DLD1 (cell line): ENCODE data around the gene SPEN.

ENCODE experiments used
- in situ Hi-C: cut with HindIII; loops from 2 replicates; pipeline ENCODE4 v1.10.0; 2017; ENCODE audit warnings: low sequenced_read_pairs

SPEN gene

GRCh38 chr1:15935056-15935950, 87.8 kb downstream of the SPEN start:
- in situ Hi-C loops, result no loop called here

- in situ Hi-C loops, result no loop called here
Measured at GRCh38 chr1:15936025-15936424, 88.5 kb downstream of the SPEN start.

GRCh38 chr1:15937146-15937545, 89.6 kb downstream of the SPEN start:
- in situ Hi-C loops, result no loop called here

- in situ Hi-C loops, result no loop called here
Measured at GRCh38 chr1:15937706-15938168, 90.2 kb downstream of the SPEN start.

- in situ Hi-C loops, result no loop called here
Measured at GRCh38 chr1:15938628-15939161, 91.2 kb downstream of the SPEN start.

- in situ Hi-C loops, result no loop called here
Measured at GRCh38 chr1:15939181-15940109, 91.9 kb downstream of the SPEN start.

- in situ Hi-C loops, result no loop called here
Measured at GRCh38 chr1:15940110-15941043, 92.9 kb downstream of the SPEN start.

GRCh38 chr1:15941044-15941840, 93.7 kb downstream of the SPEN start:
- in situ Hi-C loops, result no loop called here

- in situ Hi-C loops, result no loop called here
Measured at GRCh38 chr1:15941899-15942660, 94.6 kb downstream of the SPEN start.

GRCh38 chr1:15942661-15943327, 95.3 kb downstream of the SPEN start:
- in situ Hi-C loops, result no loop called here

GRCh38 chr1:15943328-15943991, 96.0 kb downstream of the SPEN start:
- in situ Hi-C loops, result no loop called here

- in situ Hi-C loops, result no loop called here
Measured at GRCh38 chr1:15943992-15944307, 96.4 kb downstream of the SPEN start.

GRCh38 chr1:15944308-15945010, 97.0 kb downstream of the SPEN start:
- in situ Hi-C loops, result no loop called here

GRCh38 chr1:15945011-15945831, 97.7 kb downstream of the SPEN start:
- in situ Hi-C loops, result no loop called here

- in situ Hi-C loops, result no loop called here
Measured at GRCh38 chr1:15945832-15946448, 98.4 kb downstream of the SPEN start.
